HEK293 (cell line): ENCODE data around the gene TLDC2.
A peak's percentile ranks its signal among the peaks of the same experiment; 100 is the strongest.
"Not testable (repeated sequence)": the region's sequence is repeated elsewhere in the genome, so short reads cannot be mapped to it uniquely, and the experiment has no call there.

Experiments
- CTCF ChIA-PET: fragments of 350-600 bp; formaldehyde crosslinking; extraction: SDS; loops from one replicate; lab custom pipeline; 2021; ENCODE audit warnings: antibody characterized with exemption; lab: Yijun Ruan, JAX
- POLR2A ChIA-PET: fragments of 300-600 bp; formaldehyde crosslinking; extraction: SDS; loops from one replicate; lab custom pipeline; 2020; ENCODE audit warnings: antibody characterized with exemption, inconsistent platforms; lab: Yijun Ruan, JAX
- H3K27ac ChIP-seq: fragments of 200-500 bp; sonication (Bioruptor generic); 2 replicates; pipeline ENCODE4 v1.5.1; 2014; ENCODE audit warnings: low read depth, low read length, control low read depth, inconsistent platforms; ENCODE audit errors: extremely low read depth
- H3K36me3 ChIP-seq, 2 experiments: fragments of 200-500 bp in 1 of 2; sonication (Bioruptor generic) in 1 of 2; 1 replicate in 1 of 2; 2 replicates in 1 of 2; pipeline ENCODE4 v1.5.1; 2014 to 2017; ENCODE audit warnings: inconsistent platforms in 2 of 2, low read length in 2 of 2; ENCODE audit not compliant: control insufficient read depth in 2 of 2, insufficient read depth in 1 of 2
- H3K4me1 ChIP-seq: fragments of 200-500 bp; sonication (Bioruptor generic); 2 replicates; pipeline ENCODE4 v1.5.1; 2014; ENCODE audit warnings: mild to moderate bottlenecking, low read length, inconsistent platforms; ENCODE audit not compliant: control insufficient read depth, insufficient read depth
- H3K4me3 ChIP-seq: 2 replicates; pipeline ENCODE4 v1.5.1; 2011; ENCODE audit warnings: low read depth, mild to moderate bottlenecking, control low read depth, low read length, moderate library complexity
- H3K9me3 ChIP-seq: fragments of 200-500 bp; sonication (Bioruptor generic); 2 replicates; pipeline ENCODE4 v1.5.1; 2014; ENCODE audit warnings: low read depth, low read length, inconsistent platforms; ENCODE audit not compliant: control insufficient read depth, insufficient read depth
- HOXD13 ChIP-seq: sonication (generic); formaldehyde crosslinking; IDR thresholded peaks from 2 replicates; pipeline ENCODE4 v1.8.0; 2022; ENCODE audit warnings: missing genetic modification reagents, borderline replicate concordance
- KLF9 ChIP-seq: fragments of 450-650 bp; formaldehyde crosslinking; IDR thresholded peaks from 2 replicates; pipeline ENCODE4 v1.5.1; 2016; ENCODE audit warnings: missing biosample characterization, missing genetic modification characterization, low read depth
- PRDM1 ChIP-seq: fragments of 450-650 bp; formaldehyde crosslinking; IDR thresholded peaks from 2 replicates; pipeline ENCODE4; 2016; ENCODE audit warnings: missing biosample characterization, missing genetic modification characterization
- ZBTB10 ChIP-seq: fragments of 450-650 bp; formaldehyde crosslinking; IDR thresholded peaks from 2 replicates; pipeline ENCODE4 v1.5.1; 2016; ENCODE audit warnings: missing biosample characterization, missing genetic modification characterization
- ZNF10 ChIP-seq: fragments of 450-650 bp; formaldehyde crosslinking; IDR thresholded peaks from 2 replicates; pipeline ENCODE4 v1.5.1; 2017; ENCODE audit warnings: missing biosample characterization, missing genetic modification characterization
- ZNF510 ChIP-seq: fragments of 450-650 bp; formaldehyde crosslinking; IDR thresholded peaks from 2 replicates; pipeline ENCODE4 v1.5.1; 2018; ENCODE audit warnings: mild to moderate bottlenecking, missing genetic modification characterization, missing biosample characterization; ENCODE audit not compliant: insufficient replicate concordance
- ZNF514 ChIP-seq: fragments of 450-650 bp; formaldehyde crosslinking; IDR thresholded peaks from 2 replicates; pipeline ENCODE4 v1.5.1; 2016; ENCODE audit warnings: missing biosample characterization, missing genetic modification characterization
- TF ChIP-seq, protein P1 (sequence below): fragments of 450-650 bp; formaldehyde crosslinking; IDR thresholded peaks from 2 replicates; pipeline ENCODE4 v1.5.1; 2017; ENCODE audit warnings: missing biosample characterization, mild to moderate bottlenecking, missing genetic modification characterization, moderate library complexity
- TF ChIP-seq, protein P2 (sequence below): fragments of 450-650 bp; formaldehyde crosslinking; IDR thresholded peaks from 2 replicates; pipeline ENCODE4 v1.5.1; 2016; ENCODE audit warnings: missing biosample characterization, missing genetic modification characterization

Gene TLDC2

DNA sequence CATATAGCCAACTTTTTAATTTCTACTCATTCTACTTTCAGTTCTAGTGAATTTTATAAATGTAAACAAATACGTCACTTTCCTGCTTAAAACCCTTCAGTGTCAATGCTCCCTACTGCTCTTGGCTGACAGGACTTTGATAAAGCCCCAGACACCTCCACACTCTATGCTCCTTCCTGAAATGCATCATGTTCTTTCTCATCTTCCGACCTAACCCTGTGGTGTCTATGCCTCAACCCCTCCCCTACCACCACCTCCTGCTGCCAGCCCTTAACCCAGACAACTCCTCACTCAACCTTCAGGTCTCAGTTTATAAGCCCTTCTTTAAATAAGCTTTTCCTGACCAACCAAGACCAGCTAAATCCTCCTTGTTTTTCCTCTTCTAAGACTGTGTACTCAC is 19.1 kb downstream of the TLDC2 start (continued):
- TF ChIP-seq ZBTB10 (tag by site-specific recombination) (no peak), ZNF10 (no peak), KLF9 (no peak)

- Histone ChIP-seq H3K9me3 (no peaks in the 10 kb centered on the region), H3K36me3 (peaks cover under 1 to 25% of the 10 kb centered on the region in 2 experiments; a peak in 2 of 3 replicates), H3K4me1 (no peaks in the 10 kb centered on the region), H3K27ac (no peak overlapping the region), H3K4me3 (no peak overlapping the region)
- ChIA-PET CTCF (no interaction called here), POLR2A (no interaction called here)
- TF ChIP-seq PRDM1: 0 out of 2 replicates have a peak, but pooled peaks have one; percentile 42
- TF ChIP-seq, protein P1, sequence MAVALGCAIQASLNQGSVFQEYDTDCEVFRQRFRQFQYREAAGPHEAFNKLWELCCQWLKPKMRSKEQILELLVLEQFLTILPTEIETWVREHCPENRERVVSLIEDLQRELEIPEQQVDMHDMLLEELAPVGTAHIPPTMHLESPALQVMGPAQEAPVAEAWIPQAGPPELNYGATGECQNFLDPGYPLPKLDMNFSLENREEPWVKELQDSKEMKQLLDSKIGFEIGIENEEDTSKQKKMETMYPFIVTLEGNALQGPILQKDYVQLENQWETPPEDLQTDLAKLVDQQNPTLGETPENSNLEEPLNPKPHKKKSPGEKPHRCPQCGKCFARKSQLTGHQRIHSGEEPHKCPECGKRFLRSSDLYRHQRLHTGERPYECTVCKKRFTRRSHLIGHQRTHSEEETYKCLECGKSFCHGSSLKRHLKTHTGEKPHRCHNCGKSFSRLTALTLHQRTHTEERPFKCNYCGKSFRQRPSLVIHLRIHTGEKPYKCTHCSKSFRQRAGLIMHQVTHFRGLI (tag by site-specific recombination): no peak
Measured at GRCh38 chr20:36904690-36905089, 28.8 kb downstream of the TLDC2 start.

DNA sequence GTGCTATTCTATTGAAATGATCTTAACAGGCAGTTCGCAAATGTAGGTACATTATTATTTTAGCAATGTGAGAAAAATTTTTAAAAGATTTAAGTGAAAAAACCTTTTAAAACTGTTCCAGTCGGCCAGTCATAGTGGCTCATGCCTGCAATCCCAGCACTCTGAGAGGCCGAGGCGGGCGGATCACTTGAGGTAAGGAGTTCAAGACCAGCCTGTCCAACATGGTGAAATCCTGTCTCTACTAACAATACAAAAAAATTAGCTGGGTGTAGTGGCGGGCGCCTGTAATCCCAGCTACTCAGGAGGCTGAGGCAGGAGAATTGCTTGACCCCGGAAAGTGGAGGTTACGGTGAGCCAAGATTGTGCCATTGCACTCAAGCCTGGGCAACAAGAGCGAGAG is 29.6 kb downstream of the TLDC2 start:
- CTCF ChIA-PET: interaction anchor here (0.6 to 2.2 kb wide), 3 partner anchors 8 to 132 kb away, joined by 3 to 7 read pairs (median 3); partner anchors contain the start of gene DSN1
- H3K4me3 ChIP-seq, H3K27ac ChIP-seq, POLR2A ChIA-PET, H3K4me1 ChIP-seq, H3K9me3 ChIP-seq: not testable (repeated sequence)
- peaks cover 7 to 25% of the 10 kb centered on the region in 2 experiments; a peak in 2 of 3 replicates for H3K36me3 ChIP-seq

GRCh38 chr20:36906086-36906485 is 30.1 kb downstream of the TLDC2 start:
- H3K4me3 ChIP-seq, H3K27ac ChIP-seq, H3K9me3 ChIP-seq, H3K4me1 ChIP-seq, POLR2A ChIA-PET: not testable (repeated sequence)
- H3K36me3 ChIP-seq: peaks cover 10 to 27% of the 10 kb centered on the region in 2 experiments; a peak in 2 of 3 replicates
- CTCF ChIA-PET: interaction anchor here (0.6 to 2.2 kb wide), 3 partner anchors 9 to 132 kb away, joined by 3 to 7 read pairs (median 3); partner anchors contain the start of gene DSN1

GRCh38 chr20:36908603-36909002 is 32.7 kb downstream of the TLDC2 start:
- TF ChIP-seq, protein P2, sequence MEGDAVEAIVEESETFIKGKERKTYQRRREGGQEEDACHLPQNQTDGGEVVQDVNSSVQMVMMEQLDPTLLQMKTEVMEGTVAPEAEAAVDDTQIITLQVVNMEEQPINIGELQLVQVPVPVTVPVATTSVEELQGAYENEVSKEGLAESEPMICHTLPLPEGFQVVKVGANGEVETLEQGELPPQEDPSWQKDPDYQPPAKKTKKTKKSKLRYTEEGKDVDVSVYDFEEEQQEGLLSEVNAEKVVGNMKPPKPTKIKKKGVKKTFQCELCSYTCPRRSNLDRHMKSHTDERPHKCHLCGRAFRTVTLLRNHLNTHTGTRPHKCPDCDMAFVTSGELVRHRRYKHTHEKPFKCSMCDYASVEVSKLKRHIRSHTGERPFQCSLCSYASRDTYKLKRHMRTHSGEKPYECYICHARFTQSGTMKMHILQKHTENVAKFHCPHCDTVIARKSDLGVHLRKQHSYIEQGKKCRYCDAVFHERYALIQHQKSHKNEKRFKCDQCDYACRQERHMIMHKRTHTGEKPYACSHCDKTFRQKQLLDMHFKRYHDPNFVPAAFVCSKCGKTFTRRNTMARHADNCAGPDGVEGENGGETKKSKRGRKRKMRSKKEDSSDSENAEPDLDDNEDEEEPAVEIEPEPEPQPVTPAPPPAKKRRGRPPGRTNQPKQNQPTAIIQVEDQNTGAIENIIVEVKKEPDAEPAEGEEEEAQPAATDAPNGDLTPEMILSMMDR (tag by site-specific recombination): no peak
- TF ChIP-seq ZNF514 (tag by site-specific recombination) (no peak), ZNF510 (no peak), HOXD13 (CRISPR knock-in tag) (no peak)
- H3K9me3 ChIP-seq: no peaks in the 10 kb centered on the region
- peaks cover 10 to 29% of the 10 kb centered on the region in 2 experiments; a peak in 2 of 3 replicates for H3K36me3 ChIP-seq
- H3K27ac ChIP-seq: no peak overlapping the region
- ChIA-PET POLR2A (no interaction called here), CTCF (interaction anchor here (1.1 to 1.7 kb wide), 3 partner anchors 11 to 341 kb away, joined by 3 to 8 read pairs (median 4); partner anchors contain the start of gene DSN1)
- no peak overlapping the region for H3K4me3 ChIP-seq
- no peaks in the 10 kb centered on the region for H3K4me1 ChIP-seq
